HL-60 (cell line): ENCODE data around the gene INTS7.
A peak's percentile ranks its signal among the peaks of the same experiment; 100 is the strongest.

Experiments used
- DNase-seq, 2 experiments: peaks; one replicate each; pipeline ENCODE4 v3.0.0-alpha.2; 2010 to 2020; ENCODE audit warnings: low read depth in 1 of 2, low spot score in 1 of 2
- H3K27ac ChIP-seq: fragments of 250-450 bp; sonication (Bioruptor Pico); replicated peaks from 2 replicates; pipeline ENCODE4 v1.5.1; 2020; ENCODE audit warnings: mild to moderate bottlenecking, moderate library complexity
- H3K27me3 ChIP-seq: fragments of 250-450 bp; sonication (Bioruptor Pico); 2 replicates; pipeline ENCODE4 v1.5.1; 2021; ENCODE audit warnings: mild to moderate bottlenecking, moderate library complexity; ENCODE audit not compliant: insufficient read depth, poor library complexity, severe bottlenecking
- H3K4me3 ChIP-seq: replicated peaks from 2 replicates; pipeline ENCODE4 v1.5.1; 2011; ENCODE audit warnings: mild to moderate bottlenecking, control low read depth, low read length; ENCODE audit not compliant: insufficient read depth
- GABPA ChIP-seq: IDR thresholded peaks from 2 replicates; pipeline ENCODE4 v1.6.1; 2012; ENCODE audit warnings: low read depth
- POLR2AphosphoS5 ChIP-seq: IDR thresholded peaks from 2 replicates; pipeline ENCODE4 v1.6.1; 2012; ENCODE audit warnings: low read depth
- SPI1 ChIP-seq: IDR thresholded peaks from 2 replicates; pipeline ENCODE4 v1.6.1; 2012; ENCODE audit warnings: low read depth, mild to moderate bottlenecking, borderline replicate concordance
- TF ChIP-seq, protein P1 (sequence below): IDR thresholded peaks from one replicate; pipeline ENCODE4 v1.5.1; 2011; ENCODE audit warnings: low read length, control low read depth, inconsistent platforms; ENCODE audit not compliant: insufficient read depth
- TF ChIP-seq, protein P2 (sequence below): IDR thresholded peaks from 2 replicates; pipeline ENCODE4 v1.6.1; 2012; ENCODE audit warnings: low read depth; ENCODE audit not compliant: insufficient replicate concordance

The INTS7 gene

GRCh38 chr1:211932933-211933254 lies 102.5 kb downstream of the INTS7 start:
- DNase-seq = no peak
- Histone ChIP-seq H3K27ac (no peak overlapping the region), H3K27me3 (no peaks in the 10 kb centered on the region), H3K4me3 (no peak overlapping the region)
- TF ChIP-seq POLR2AphosphoS5 (no peak), GABPA (no peak), SPI1 (no peak)
- TF ChIP-seq, protein P1, sequence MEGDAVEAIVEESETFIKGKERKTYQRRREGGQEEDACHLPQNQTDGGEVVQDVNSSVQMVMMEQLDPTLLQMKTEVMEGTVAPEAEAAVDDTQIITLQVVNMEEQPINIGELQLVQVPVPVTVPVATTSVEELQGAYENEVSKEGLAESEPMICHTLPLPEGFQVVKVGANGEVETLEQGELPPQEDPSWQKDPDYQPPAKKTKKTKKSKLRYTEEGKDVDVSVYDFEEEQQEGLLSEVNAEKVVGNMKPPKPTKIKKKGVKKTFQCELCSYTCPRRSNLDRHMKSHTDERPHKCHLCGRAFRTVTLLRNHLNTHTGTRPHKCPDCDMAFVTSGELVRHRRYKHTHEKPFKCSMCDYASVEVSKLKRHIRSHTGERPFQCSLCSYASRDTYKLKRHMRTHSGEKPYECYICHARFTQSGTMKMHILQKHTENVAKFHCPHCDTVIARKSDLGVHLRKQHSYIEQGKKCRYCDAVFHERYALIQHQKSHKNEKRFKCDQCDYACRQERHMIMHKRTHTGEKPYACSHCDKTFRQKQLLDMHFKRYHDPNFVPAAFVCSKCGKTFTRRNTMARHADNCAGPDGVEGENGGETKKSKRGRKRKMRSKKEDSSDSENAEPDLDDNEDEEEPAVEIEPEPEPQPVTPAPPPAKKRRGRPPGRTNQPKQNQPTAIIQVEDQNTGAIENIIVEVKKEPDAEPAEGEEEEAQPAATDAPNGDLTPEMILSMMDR = no peak
- TF ChIP-seq, protein P2, sequence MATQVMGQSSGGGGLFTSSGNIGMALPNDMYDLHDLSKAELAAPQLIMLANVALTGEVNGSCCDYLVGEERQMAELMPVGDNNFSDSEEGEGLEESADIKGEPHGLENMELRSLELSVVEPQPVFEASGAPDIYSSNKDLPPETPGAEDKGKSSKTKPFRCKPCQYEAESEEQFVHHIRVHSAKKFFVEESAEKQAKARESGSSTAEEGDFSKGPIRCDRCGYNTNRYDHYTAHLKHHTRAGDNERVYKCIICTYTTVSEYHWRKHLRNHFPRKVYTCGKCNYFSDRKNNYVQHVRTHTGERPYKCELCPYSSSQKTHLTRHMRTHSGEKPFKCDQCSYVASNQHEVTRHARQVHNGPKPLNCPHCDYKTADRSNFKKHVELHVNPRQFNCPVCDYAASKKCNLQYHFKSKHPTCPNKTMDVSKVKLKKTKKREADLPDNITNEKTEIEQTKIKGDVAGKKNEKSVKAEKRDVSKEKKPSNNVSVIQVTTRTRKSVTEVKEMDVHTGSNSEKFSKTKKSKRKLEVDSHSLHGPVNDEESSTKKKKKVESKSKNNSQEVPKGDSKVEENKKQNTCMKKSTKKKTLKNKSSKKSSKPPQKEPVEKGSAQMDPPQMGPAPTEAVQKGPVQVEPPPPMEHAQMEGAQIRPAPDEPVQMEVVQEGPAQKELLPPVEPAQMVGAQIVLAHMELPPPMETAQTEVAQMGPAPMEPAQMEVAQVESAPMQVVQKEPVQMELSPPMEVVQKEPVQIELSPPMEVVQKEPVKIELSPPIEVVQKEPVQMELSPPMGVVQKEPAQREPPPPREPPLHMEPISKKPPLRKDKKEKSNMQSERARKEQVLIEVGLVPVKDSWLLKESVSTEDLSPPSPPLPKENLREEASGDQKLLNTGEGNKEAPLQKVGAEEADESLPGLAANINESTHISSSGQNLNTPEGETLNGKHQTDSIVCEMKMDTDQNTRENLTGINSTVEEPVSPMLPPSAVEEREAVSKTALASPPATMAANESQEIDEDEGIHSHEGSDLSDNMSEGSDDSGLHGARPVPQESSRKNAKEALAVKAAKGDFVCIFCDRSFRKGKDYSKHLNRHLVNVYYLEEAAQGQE = no peak

- Histone ChIP-seq H3K27me3 (no peaks in the 10 kb centered on the region), H3K27ac (no peak overlapping the region), H3K4me3 (no peak overlapping the region)
- no peak for DNase-seq
- TF ChIP-seq SPI1 (no peak), GABPA (no peak), POLR2AphosphoS5 (no peak)
- TF ChIP-seq, protein P2 = no peak
- TF ChIP-seq, protein P1 = no peak
Observed at GRCh38 chr1:211932231-211932932, 103.0 kb downstream of the INTS7 start.

- TF ChIP-seq, protein P2 = no peak
- no peak for TF ChIP-seq SPI1
- TF ChIP-seq GABPA = no peak
- TF ChIP-seq POLR2AphosphoS5 = no peak
- TF ChIP-seq, protein P1 = no peak
- Histone ChIP-seq H3K27ac (peak overlapping the region; percentile 75), H3K27me3 (no peaks in the 10 kb centered on the region), H3K4me3 (no peak overlapping the region)
- DNase-seq = no peak
Observed at GRCh38 chr1:211929683-211930082, 105.7 kb downstream of the INTS7 start.
